ENCODE data around the gene BTF3.

BTF3 gene

GRCh38 chr5:73532195-73532594 lies 34.0 kb downstream of the BTF3 start:
- ATAC-seq = no peak
- TF ChIP-seq CSRNP3 (CRISPR knock-in tag; IDR thresholded peaks at IDR 0.05) = no peak
- no peak for TF ChIP-seq GLIS3 (CRISPR knock-in tag; IDR thresholded peaks at IDR 0.05)
- TF ChIP-seq TCF4 (CRISPR knock-in tag; IDR thresholded peaks at IDR 0.05; ENCODE audit: borderline replicate concordance) = no peak
- no peak for TF ChIP-seq ZFP3 (CRISPR knock-in tag; IDR thresholded peaks at IDR 0.05)
- TF ChIP-seq, protein P1, sequence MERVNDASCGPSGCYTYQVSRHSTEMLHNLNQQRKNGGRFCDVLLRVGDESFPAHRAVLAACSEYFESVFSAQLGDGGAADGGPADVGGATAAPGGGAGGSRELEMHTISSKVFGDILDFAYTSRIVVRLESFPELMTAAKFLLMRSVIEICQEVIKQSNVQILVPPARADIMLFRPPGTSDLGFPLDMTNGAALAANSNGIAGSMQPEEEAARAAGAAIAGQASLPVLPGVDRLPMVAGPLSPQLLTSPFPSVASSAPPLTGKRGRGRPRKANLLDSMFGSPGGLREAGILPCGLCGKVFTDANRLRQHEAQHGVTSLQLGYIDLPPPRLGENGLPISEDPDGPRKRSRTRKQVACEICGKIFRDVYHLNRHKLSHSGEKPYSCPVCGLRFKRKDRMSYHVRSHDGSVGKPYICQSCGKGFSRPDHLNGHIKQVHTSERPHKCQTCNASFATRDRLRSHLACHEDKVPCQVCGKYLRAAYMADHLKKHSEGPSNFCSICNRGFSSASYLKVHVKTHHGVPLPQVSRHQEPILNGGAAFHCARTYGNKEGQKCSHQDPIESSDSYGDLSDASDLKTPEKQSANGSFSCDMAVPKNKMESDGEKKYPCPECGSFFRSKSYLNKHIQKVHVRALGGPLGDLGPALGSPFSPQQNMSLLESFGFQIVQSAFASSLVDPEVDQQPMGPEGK (CRISPR knock-in tag; IDR thresholded peaks at IDR 0.05; ENCODE audit: borderline replicate concordance) = no peak
- TF ChIP-seq ZFP30 (CRISPR knock-in tag; IDR thresholded peaks at IDR 0.05) = no peak
- no peak for TF ChIP-seq BACH2 (CRISPR knock-in tag; IDR thresholded peaks at IDR 0.05; ENCODE audit: borderline replicate concordance)
- no peak for TF ChIP-seq SNAI2 (CRISPR knock-in tag; IDR thresholded peaks at IDR 0.05)
- no peak for TF ChIP-seq ISL1 (CRISPR knock-in tag; IDR thresholded peaks at IDR 0.05)
- TF ChIP-seq, protein P2, sequence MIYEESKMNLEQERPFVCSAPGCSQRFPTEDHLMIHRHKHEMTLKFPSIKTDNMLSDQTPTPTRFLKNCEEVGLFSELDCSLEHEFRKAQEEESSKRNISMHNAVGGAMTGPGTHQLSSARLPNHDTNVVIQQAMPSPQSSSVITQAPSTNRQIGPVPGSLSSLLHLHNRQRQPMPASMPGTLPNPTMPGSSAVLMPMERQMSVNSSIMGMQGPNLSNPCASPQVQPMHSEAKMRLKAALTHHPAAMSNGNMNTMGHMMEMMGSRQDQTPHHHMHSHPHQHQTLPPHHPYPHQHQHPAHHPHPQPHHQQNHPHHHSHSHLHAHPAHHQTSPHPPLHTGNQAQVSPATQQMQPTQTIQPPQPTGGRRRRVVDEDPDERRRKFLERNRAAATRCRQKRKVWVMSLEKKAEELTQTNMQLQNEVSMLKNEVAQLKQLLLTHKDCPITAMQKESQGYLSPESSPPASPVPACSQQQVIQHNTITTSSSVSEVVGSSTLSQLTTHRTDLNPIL (CRISPR knock-in tag; IDR thresholded peaks at IDR 0.05; ENCODE audit: low read depth) = no peak
- TF ChIP-seq TOX (CRISPR knock-in tag; IDR thresholded peaks at IDR 0.05; ENCODE audit: borderline replicate concordance) = no peak
- no peak for TF ChIP-seq ZNF565 (CRISPR knock-in tag; conservative IDR thresholded peaks at IDR 0.05; ENCODE audit: low read depth)
- TF ChIP-seq RARB (CRISPR knock-in tag; IDR thresholded peaks at IDR 0.05) = no peak
- no peak for TF ChIP-seq ZNF70 (CRISPR knock-in tag; IDR thresholded peaks at IDR 0.05)
- TF ChIP-seq ESRRG (CRISPR knock-in tag; IDR thresholded peaks at IDR 0.05) = no peak
- TF ChIP-seq ZC3H10 (CRISPR knock-in tag; IDR thresholded peaks at IDR 0.05) = no peak
- TF ChIP-seq POU6F1 (CRISPR knock-in tag; IDR thresholded peaks at IDR 0.05; ENCODE audit: borderline replicate concordance, low read depth) = no peak
- TF ChIP-seq OSR1 (CRISPR knock-in tag; IDR thresholded peaks at IDR 0.05) = no peak

DNA sequence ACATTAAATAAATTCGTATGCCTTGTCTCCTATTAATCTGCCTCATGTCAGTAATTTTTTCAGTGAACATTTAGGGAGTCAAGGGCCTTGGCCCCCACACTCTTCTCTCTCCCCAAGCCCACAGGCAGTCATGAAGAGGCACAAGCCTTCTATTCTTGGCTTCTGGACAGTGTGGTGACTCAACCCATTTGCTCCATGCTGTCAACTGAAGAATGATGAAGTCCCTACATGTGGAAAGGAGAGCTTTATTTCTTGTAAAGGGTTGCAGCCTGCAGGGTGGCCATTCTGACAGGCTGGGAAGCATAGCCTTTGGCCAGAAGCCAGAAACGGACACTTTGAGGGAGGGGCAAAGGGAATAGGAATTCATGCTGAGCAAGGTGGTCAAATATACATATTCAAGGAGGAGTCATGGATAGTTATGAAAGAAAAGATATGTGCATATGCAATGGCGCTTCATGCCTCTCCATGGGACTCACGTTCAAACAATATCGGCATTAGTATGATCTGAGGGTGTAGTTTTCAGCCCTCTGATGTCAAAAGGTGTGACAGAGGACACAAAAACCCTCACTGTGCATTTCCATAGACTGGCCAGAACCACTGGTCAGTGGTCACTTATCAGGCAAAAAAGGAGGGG lies 35.9 kb downstream of the BTF3 start:
- ATAC-seq = no peak
- no peak for TF ChIP-seq BACH2 (CRISPR knock-in tag; IDR thresholded peaks at IDR 0.05; ENCODE audit: borderline replicate concordance)
- no peak for TF ChIP-seq ZNF8 (CRISPR knock-in tag; IDR thresholded peaks at IDR 0.05)
- no peak for TF ChIP-seq ZC3H10 (CRISPR knock-in tag; IDR thresholded peaks at IDR 0.05)
- TF ChIP-seq ARNTL (CRISPR knock-in tag; IDR thresholded peaks at IDR 0.05; ENCODE audit: borderline replicate concordance, low read depth) = no peak
- TF ChIP-seq RARB (CRISPR knock-in tag; IDR thresholded peaks at IDR 0.05) = no peak
- TF ChIP-seq TSHZ2 (CRISPR knock-in tag; IDR thresholded peaks at IDR 0.05) = no peak
- no peak for TF ChIP-seq PPARA (CRISPR knock-in tag; IDR thresholded peaks at IDR 0.05; ENCODE audit: borderline replicate concordance)
- TF ChIP-seq SNAI2 (CRISPR knock-in tag; IDR thresholded peaks at IDR 0.05) = no peak
- TF ChIP-seq CSDC2 (CRISPR knock-in tag; IDR thresholded peaks at IDR 0.05) = no peak
- TF ChIP-seq, protein P1 (CRISPR knock-in tag; IDR thresholded peaks at IDR 0.05; ENCODE audit: borderline replicate concordance) = no peak
- TF ChIP-seq TOX (CRISPR knock-in tag; IDR thresholded peaks at IDR 0.05; ENCODE audit: borderline replicate concordance) = no peak
- no peak for TF ChIP-seq TCF4 (CRISPR knock-in tag; IDR thresholded peaks at IDR 0.05; ENCODE audit: borderline replicate concordance)
- no peak for TF ChIP-seq ZNF565 (CRISPR knock-in tag; conservative IDR thresholded peaks at IDR 0.05; ENCODE audit: low read depth)
- no peak for TF ChIP-seq POU6F1 (CRISPR knock-in tag; IDR thresholded peaks at IDR 0.05; ENCODE audit: borderline replicate concordance, low read depth)
- TF ChIP-seq ZFP30 (CRISPR knock-in tag; IDR thresholded peaks at IDR 0.05) = no peak
